Mesothelial cell of epicardium (in vitro differentiated cells): ENCODE measurements around the gene ZSCAN10. TPM values are rescaled to one million over a fixed set of nuclear protein-coding genes. Genes with fewer than 3 reads are reported as not detected.

Source experiments
- DNase-seq, 2 experiments: peaks; one replicate each; pipeline ENCODE4 v3.0.0; 2021; ENCODE audit warnings: low spot score in 2 of 2; ENCODE audit not compliant: unreplicated experiment in 2 of 2
- H3K27ac Mint-ChIP-seq: 2 replicates; pipeline ENCODE4 v1.8.0; 2021; ENCODE audit warnings: mixed read lengths
- H3K27me3 Mint-ChIP-seq: 2 replicates; pipeline ENCODE4 v1.8.0; 2021; ENCODE audit warnings: low read depth, mixed read lengths
- H3K36me3 Mint-ChIP-seq: 2 replicates; pipeline ENCODE4 v1.8.0; 2021; ENCODE audit warnings: mixed read lengths
- H3K4me1 Mint-ChIP-seq: 2 replicates; pipeline ENCODE4 v1.8.0; 2021; ENCODE audit warnings: mixed read lengths
- H3K4me3 Mint-ChIP-seq: 2 replicates; pipeline ENCODE4 v1.8.0; 2021; ENCODE audit warnings: mild to moderate bottlenecking, moderate library complexity, mixed read lengths
- H3K9me3 Mint-ChIP-seq: 2 replicates; pipeline ENCODE4 v1.8.0; 2021; ENCODE audit warnings: mixed read lengths
- CTCF ChIP-seq: fragments of 200-600 bp; sonication (generic); IDR thresholded peaks from one replicate; pipeline ENCODE4 v1.5.0; 2021; ENCODE audit warnings: antibody characterized with exemption; ENCODE audit not compliant: unreplicated experiment
- total RNA-seq: library from RNA; stranded (reverse); gene quantifications from 3 replicates; pipeline ENCODE4 v1.2.1, GENCODE V29; 2021

Gene ZSCAN10
- total RNA-seq, 1 donor from 2014 or later = 0.42 TPM

- H3K36me3 Mint-ChIP-seq = no peaks in the 10 kb centered on the region
- no peak for TF ChIP-seq CTCF
- no peak for DNase-seq
- H3K27ac Mint-ChIP-seq = no peak overlapping the region
- H3K27me3 Mint-ChIP-seq = peaks cover 88% of the 10 kb centered on the region
- H3K4me3 Mint-ChIP-seq = no peak overlapping the region
- H3K9me3 Mint-ChIP-seq = no peaks in the 10 kb centered on the region
- H3K4me1 Mint-ChIP-seq = peaks cover 7% of the 10 kb centered on the region
Observed at GRCh38 chr16:3042376-3042775, 56.7 kb downstream of the ZSCAN10 start.

GRCh38 chr16:3038896-3039295, 60.2 kb downstream of the ZSCAN10 start:
- H3K9me3 Mint-ChIP-seq = no peaks in the 10 kb centered on the region

More at GRCh38 chr16:3038896-3039295, 60.2 kb downstream of the ZSCAN10 start:
- TF ChIP-seq CTCF = no peak
- H3K36me3 Mint-ChIP-seq = no peaks in the 10 kb centered on the region
- peaks cover 84% of the 10 kb centered on the region for H3K27me3 Mint-ChIP-seq
- peaks cover 4% of the 10 kb centered on the region for H3K4me1 Mint-ChIP-seq
- DNase-seq = no peak
- H3K4me3 Mint-ChIP-seq = no peak overlapping the region
- H3K27ac Mint-ChIP-seq = no peak overlapping the region

Other genes starting within 250 kb of the ZSCAN10 start
- gene PRSS22, start 241.1 kb downstream of the ZSCAN10 start, total RNA-seq = 22.8 to 25.1 TPM (median 24.9 TPM) in 3 replicates
- gene FLYWCH2, start 216.1 kb downstream of the ZSCAN10 start, total RNA-seq = 26.3 to 28.6 TPM (median 28.3 TPM) in 3 replicates
- 25.9 to 29.4 TPM (median 29.0 TPM) in 3 replicates for gene FLYWCH1, start 187.4 kb downstream of the ZSCAN10 start, total RNA-seq
- 27.3 to 30.5 TPM (median 29.1 TPM) in 3 replicates for gene KREMEN2, start 135.0 kb downstream of the ZSCAN10 start, total RNA-seq
- gene PAQR4, start 129.9 kb downstream of the ZSCAN10 start, total RNA-seq = 8.1 to 10.1 TPM (median 8.9 TPM) in 3 replicates
- gene PKMYT1, start 118.8 kb downstream of the ZSCAN10 start, total RNA-seq = 21.1 to 22.0 TPM (median 21.8 TPM) in 3 replicates
- 5.4 to 5.7 TPM (median 5.4 TPM) in 3 replicates for gene CLDN9, start 86.4 kb downstream of the ZSCAN10 start, total RNA-seq
- 257 to 267 TPM (median 260 TPM) in 3 replicates for gene CLDN6, start 81.1 kb downstream of the ZSCAN10 start, total RNA-seq
- gene TNFRSF12A, start 78.9 kb downstream of the ZSCAN10 start, total RNA-seq = 44.6 to 45.5 TPM (median 45.1 TPM) in 3 replicates
- 64.0 to 68.5 TPM (median 65.7 TPM) in 3 replicates for gene HCFC1R1, start 75.4 kb downstream of the ZSCAN10 start, total RNA-seq
- 59.8 to 62.4 TPM (median 60.2 TPM) in 3 replicates for gene THOC6, start 75.3 kb downstream of the ZSCAN10 start, total RNA-seq
- 4.5 to 5.8 TPM (median 5.1 TPM) in 3 replicates for gene BICDL2, start 62.4 kb downstream of the ZSCAN10 start, total RNA-seq
- gene MMP25, start 52.7 kb downstream of the ZSCAN10 start, total RNA-seq = 0.09 to 0.16 TPM (median 0.11 TPM) in 3 replicates
- gene IL32, start 33.7 kb downstream of the ZSCAN10 start, total RNA-seq = 4.9 to 6.0 TPM (median 5.5 TPM) in 3 replicates
- 15.4 to 16.7 TPM (median 16.0 TPM) in 3 replicates for gene ZNF205, start 13.3 kb upstream of the ZSCAN10 start, total RNA-seq
- 12.2 to 13.4 TPM (median 12.7 TPM) in 3 replicates for gene ZNF213, start 35.7 kb upstream of the ZSCAN10 start, total RNA-seq
- not detected in 3 replicates for gene OR1F1, start 88.9 kb upstream of the ZSCAN10 start, total RNA-seq
- 8.0 to 8.6 TPM (median 8.3 TPM) in 3 replicates for gene ZNF200, start 135.9 kb upstream of the ZSCAN10 start, total RNA-seq
- gene MEFV, start 157.3 kb upstream of the ZSCAN10 start, total RNA-seq = 0.20 TPM in 1 of 3 replicates, not detected in the others
- 43.5 to 45.5 TPM (median 44.9 TPM) in 3 replicates for gene ZNF263, start 184.2 kb upstream of the ZSCAN10 start, total RNA-seq
- gene TIGD7, start 206.1 kb upstream of the ZSCAN10 start, total RNA-seq = 6.9 to 8.1 TPM (median 7.6 TPM) in 3 replicates
- gene ZNF75A, start 206.2 kb upstream of the ZSCAN10 start, total RNA-seq = 51.3 to 53.4 TPM (median 51.7 TPM) in 3 replicates